ENCODE results near the gene MSRB1. TPM values are rescaled to one million over a fixed set of nuclear protein-coding genes. Genes with fewer than 3 reads are reported as not detected.
"Not testable (repeated sequence)": the region's sequence is repeated elsewhere in the genome, so short reads cannot be mapped to it uniquely, and the experiment has no call there.

The MSRB1 gene
- total RNA-seq, 2 donors from 2014 or later: 11.0 to 12.4 TPM

DNA sequence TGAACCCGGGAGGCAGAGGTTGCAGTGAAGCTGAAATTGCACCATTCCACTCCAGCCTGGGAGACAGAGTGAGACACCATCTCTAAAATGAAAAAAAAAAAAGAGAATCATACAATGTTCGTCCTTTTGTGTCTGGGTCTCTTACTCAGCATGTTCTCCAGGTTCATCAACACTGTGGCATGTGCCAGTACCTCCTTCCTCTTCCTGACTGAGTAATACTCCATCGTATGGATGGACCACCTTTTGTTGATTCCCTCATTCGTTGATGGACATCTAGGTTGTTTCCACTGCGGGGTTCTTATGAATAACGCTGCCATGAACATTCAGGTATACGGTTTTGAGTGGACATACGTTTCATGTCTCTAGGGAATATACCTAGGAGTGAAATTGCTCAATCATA lies 20.6 kb downstream of the MSRB1 start:
- TF ChIP-seq, protein P1, sequence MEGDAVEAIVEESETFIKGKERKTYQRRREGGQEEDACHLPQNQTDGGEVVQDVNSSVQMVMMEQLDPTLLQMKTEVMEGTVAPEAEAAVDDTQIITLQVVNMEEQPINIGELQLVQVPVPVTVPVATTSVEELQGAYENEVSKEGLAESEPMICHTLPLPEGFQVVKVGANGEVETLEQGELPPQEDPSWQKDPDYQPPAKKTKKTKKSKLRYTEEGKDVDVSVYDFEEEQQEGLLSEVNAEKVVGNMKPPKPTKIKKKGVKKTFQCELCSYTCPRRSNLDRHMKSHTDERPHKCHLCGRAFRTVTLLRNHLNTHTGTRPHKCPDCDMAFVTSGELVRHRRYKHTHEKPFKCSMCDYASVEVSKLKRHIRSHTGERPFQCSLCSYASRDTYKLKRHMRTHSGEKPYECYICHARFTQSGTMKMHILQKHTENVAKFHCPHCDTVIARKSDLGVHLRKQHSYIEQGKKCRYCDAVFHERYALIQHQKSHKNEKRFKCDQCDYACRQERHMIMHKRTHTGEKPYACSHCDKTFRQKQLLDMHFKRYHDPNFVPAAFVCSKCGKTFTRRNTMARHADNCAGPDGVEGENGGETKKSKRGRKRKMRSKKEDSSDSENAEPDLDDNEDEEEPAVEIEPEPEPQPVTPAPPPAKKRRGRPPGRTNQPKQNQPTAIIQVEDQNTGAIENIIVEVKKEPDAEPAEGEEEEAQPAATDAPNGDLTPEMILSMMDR (IDR thresholded peaks at IDR 0.05): no peak
- no peak for TF ChIP-seq POLR2AphosphoS5 (IDR thresholded peaks at IDR 0.05)
- TF ChIP-seq POLR2A (IDR thresholded peaks at IDR 0.05): no peak
- WGBS: 81% methylated on average over 8 of the region's 8 CpGs
- H3K9me3 ChIP-seq: no peaks in the 10 kb centered on the region
- peaks cover 36% of the 10 kb centered on the region for H3K27me3 ChIP-seq (replicated peaks; ENCODE audit: insufficient read depth)
- H3K27ac ChIP-seq: no peak overlapping the region
- H3K4me3 ChIP-seq: no peak overlapping the region
- no peak for DNase-seq (ENCODE audit: low spot score)
- intact Hi-C loops (cut with DNase I): no loop called here
- no peaks in the 10 kb centered on the region for H3K4me1 ChIP-seq (replicated peaks)
- no peaks in the 10 kb centered on the region for H3K36me3 ChIP-seq

DNA sequence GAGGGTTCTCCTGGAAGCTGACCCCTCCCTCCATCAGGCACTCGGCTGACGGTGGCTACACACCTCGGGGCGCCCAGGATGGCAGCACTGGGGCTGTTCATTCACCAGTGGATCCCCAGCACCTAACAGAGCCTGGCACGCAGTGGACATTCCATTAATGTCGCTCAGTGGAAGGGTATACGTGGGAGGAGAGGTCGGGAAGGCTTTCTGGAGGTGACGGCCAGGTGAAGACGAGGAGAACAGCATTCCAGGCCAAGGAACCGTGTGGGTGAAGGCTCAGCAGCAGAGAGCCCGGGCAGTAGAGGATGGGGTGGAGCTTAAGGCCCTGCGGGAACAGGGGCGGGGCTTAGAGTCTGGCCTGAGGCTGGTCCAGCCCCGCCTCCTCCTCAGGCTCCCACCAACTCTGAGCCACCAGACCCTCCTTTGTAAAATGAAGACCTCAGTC lies 22.2 kb downstream of the MSRB1 start:
- Histone ChIP-seq H3K36me3 (no peaks in the 10 kb centered on the region), H3K4me3 (no peak overlapping the region), H3K9me3 (no peaks in the 10 kb centered on the region), H3K4me1 (replicated peaks) (no peaks in the 10 kb centered on the region), H3K27me3 (replicated peaks; ENCODE audit: insufficient read depth) (peaks cover 42% of the 10 kb centered on the region), H3K27ac (no peak overlapping the region)
- WGBS: 11% methylated on average over 15 of the region's 15 CpGs
- no peak for DNase-seq (ENCODE audit: low spot score)
- TF ChIP-seq POLR2AphosphoS5 (IDR thresholded peaks at IDR 0.05) (no peak), POLR2A (IDR thresholded peaks at IDR 0.05) (no peak)
- TF ChIP-seq, protein P1 (IDR thresholded peaks at IDR 0.05): no peak
- intact Hi-C loops (cut with DNase I): no loop called here

DNA sequence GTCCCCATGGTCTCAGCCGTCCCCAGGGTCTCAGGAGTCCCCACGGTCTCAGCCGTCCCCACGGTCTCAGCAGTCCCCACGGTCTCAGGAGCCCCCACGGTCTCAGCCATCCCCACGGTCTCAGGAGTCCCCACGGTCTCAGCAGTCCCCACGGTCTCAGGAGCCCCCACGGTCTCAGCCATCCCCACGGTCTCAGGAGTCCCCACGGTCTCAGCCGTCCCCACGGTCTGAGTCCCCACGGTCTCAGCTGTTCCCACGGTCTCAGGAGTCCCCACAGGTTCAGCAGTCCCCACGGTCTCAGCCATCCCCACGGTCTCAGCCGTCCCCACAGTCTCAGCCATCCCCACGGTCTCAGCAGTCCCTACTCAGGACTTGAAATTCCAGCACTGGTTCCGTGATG lies 22.9 kb downstream of the MSRB1 start:
- 70% methylated on average over 21 of the region's 21 CpGs for WGBS
- H3K9me3 ChIP-seq; H3K27ac ChIP-seq; H3K4me1 ChIP-seq (replicated peaks); H3K36me3 ChIP-seq; DNase-seq (ENCODE audit: low spot score); H3K4me3 ChIP-seq; intact Hi-C loops (cut with DNase I): not testable (repeated sequence)
- peaks cover 42% of the 10 kb centered on the region for H3K27me3 ChIP-seq (replicated peaks; ENCODE audit: insufficient read depth)

DNA sequence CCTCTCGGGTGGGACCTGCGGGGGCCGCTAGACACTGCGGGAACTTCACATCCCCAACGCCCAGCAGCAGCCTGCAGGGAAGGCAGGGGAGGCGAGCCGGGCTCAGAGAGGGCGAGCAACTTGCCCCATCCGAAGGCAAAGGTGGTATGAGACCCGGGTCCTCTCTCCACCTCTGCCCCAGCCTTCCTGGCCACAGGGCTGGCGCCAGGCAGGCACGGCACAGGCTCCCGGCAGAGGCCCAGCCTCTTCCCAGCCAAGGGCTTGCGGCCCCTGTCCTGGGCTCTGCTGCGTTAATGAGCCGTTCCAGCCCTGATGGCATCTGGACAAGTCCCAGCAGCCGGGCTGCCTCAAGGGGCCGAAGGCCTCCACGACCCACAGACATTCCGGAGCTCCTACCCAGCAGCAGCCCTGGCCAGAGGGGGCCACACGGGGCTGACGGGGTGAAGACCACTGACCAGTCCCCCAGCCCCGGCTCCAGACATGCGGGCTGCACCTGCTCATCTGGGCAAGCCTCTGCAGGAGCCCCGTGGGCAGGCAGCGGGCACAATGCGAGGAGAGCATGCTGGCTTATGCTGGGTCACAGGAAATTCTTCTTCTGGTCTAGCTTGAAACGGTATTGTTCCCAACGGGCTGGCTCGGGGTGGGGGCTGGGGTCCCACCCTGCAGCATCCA lies 23.5 kb downstream of the MSRB1 start:
- H3K4me3 ChIP-seq: no peak overlapping the region
- TF ChIP-seq POLR2AphosphoS5 (IDR thresholded peaks at IDR 0.05): no peak
- TF ChIP-seq, protein P1 (IDR thresholded peaks at IDR 0.05): no peak
- no peak for TF ChIP-seq POLR2A (IDR thresholded peaks at IDR 0.05)
- intact Hi-C loops (cut with DNase I): no loop called here
- no peaks in the 10 kb centered on the region for H3K4me1 ChIP-seq (replicated peaks)
- no peak overlapping the region for H3K27ac ChIP-seq
- WGBS: 48% methylated on average over 17 of the region's 30 CpGs
- peaks cover 42% of the 10 kb centered on the region for H3K27me3 ChIP-seq (replicated peaks; ENCODE audit: insufficient read depth)
- no peaks in the 10 kb centered on the region for H3K9me3 ChIP-seq
- H3K36me3 ChIP-seq: no peaks in the 10 kb centered on the region
- no peak for DNase-seq (ENCODE audit: low spot score)

GRCh38 chr16:1918351-1919326 lies 24.4 kb downstream of the MSRB1 start, which contains the start of gene HS3ST6:
Gene HS3ST6 (minus strand): TSS chr16:1918415. CDS start chr16:1918323, 92 bp downstream.
- Histone ChIP-seq H3K4me3 (no peak within 1 kb of the TSS), H3K27ac (no peak within 1 kb of the TSS), H3K4me1 (replicated peaks) (no peaks in the 10 kb centered on the region), H3K27me3 (replicated peaks; ENCODE audit: insufficient read depth) (peaks cover 42% of the 10 kb centered on the region), H3K9me3 (no peaks in the 10 kb centered on the region), H3K36me3 (no peaks in the 10 kb centered on the region)
- no peak for DNase-seq (ENCODE audit: low spot score)
- WGBS: 5% methylated on average over 41 of the region's 71 CpGs
- intact Hi-C loops (cut with DNase I): no loop called here
- TF ChIP-seq, protein P1 (IDR thresholded peaks at IDR 0.05): no peak
- TF ChIP-seq POLR2A (IDR thresholded peaks at IDR 0.05) (no peak), POLR2AphosphoS5 (IDR thresholded peaks at IDR 0.05) (no peak)

All from prostate gland (tissue), 2 donors.